ENCODE results near the gene TSN.

TSN gene

DNA sequence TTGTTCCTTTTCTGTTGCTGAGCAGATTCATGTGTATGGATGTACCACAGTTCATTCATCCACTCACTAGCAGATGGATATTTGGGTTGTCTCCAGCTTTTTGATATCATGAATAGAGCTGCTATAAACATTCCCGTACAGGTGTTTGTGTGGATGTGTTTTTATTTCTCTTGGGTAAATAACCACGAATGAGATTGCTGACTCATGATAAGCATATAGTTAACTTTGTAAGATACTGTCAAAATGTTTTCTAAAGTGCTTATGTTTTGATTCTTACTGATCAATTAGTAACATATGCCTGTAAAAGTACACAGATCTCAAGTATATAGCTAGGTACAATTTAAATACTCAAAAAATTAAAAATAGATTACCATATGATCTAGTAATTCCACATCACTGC lies 27.7 kb downstream of the TSN start:
- no peak overlapping the region for H3K4me3 ChIP-seq (ENCODE audit: low read depth, low read length)
- TF ChIP-seq, protein P1, sequence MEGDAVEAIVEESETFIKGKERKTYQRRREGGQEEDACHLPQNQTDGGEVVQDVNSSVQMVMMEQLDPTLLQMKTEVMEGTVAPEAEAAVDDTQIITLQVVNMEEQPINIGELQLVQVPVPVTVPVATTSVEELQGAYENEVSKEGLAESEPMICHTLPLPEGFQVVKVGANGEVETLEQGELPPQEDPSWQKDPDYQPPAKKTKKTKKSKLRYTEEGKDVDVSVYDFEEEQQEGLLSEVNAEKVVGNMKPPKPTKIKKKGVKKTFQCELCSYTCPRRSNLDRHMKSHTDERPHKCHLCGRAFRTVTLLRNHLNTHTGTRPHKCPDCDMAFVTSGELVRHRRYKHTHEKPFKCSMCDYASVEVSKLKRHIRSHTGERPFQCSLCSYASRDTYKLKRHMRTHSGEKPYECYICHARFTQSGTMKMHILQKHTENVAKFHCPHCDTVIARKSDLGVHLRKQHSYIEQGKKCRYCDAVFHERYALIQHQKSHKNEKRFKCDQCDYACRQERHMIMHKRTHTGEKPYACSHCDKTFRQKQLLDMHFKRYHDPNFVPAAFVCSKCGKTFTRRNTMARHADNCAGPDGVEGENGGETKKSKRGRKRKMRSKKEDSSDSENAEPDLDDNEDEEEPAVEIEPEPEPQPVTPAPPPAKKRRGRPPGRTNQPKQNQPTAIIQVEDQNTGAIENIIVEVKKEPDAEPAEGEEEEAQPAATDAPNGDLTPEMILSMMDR (IDR thresholded peaks at IDR 0.05; ENCODE audit: insufficient read depth, low read depth, low read length, missing control alignments) = no peak
- no peak for DNase-seq (ENCODE audit: low read depth)

DNA sequence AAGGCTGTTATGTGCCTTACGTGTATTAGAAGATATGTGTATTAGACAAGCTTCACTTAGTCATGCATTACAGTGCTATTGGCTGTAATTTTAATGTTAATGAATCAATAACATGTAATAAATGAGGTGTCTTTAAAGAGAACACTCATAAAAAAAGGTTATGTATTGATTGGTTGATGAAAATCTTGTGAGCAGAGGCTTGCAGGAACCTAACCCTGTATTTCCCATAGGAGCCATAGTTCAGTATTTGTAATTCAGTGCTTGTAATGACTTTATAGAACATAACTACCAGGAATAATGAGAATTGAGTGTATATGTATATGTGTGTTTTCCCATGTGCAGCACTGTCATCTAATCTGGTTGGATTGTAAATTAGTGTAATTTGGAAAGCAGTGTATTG lies 33.2 kb downstream of the TSN start:
- no peak for DNase-seq (ENCODE audit: low read depth)
- no peak overlapping the region for H3K4me3 ChIP-seq (ENCODE audit: low read depth, low read length)
- TF ChIP-seq, protein P1 (IDR thresholded peaks at IDR 0.05; ENCODE audit: insufficient read depth, low read depth, low read length, missing control alignments) = no peak

DNA sequence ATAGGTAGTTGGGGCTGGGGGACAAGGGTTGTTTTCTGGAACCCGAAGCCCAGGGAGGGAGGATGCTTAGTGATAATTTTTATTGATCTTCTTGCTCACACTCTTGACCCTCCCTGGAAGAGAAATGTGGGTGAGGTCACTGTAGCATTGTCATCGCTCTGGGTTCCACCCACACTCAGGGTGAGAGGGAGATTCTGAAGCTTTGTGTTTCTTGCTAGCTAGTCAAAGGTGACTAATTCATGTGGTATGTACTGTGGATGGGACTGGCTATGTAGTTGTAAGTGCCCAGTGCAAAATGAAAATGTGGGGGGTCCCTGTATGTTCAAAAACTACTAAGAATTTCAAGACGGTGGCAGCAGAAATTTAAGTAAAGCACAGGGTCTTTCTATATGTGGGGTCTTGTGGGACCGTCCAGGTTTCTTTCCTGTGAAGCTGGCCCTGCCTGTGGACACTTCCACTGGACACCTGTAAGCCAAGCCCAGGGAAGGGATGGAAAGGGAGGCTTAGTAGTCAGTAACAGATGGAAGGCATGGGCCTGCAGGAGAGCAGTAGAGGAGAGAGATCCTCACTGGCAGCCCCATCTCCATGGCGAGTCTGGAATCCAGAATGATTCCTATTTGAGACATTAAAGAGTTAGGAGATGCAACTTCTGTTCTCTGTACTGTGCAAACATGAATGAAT lies 35.0 kb downstream of the TSN start:
- no peak for DNase-seq (ENCODE audit: low read depth)
- H3K4me3 ChIP-seq (ENCODE audit: low read depth, low read length) = no peak overlapping the region
- TF ChIP-seq, protein P1 (IDR thresholded peaks at IDR 0.05; ENCODE audit: insufficient read depth, low read depth, low read length, missing control alignments) = no peak

DNA sequence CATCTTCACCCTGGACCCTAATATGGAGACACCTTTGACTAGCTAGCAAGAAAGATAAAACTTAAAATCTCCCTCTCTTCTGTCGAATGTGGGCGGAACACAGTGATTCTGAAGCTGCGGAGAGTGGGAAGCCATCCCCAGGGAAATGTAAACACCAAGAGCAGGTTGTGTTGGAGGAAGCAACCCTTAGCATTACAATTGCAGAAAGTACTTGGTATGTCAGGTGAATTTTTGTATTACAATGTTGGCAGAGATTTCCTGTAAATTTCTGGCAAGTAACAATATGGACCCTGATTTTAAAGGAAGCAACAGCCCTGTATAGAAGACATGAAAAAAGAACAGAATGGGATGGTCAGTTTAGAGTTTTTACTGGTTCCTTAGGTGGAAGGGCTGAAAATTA lies 35.8 kb downstream of the TSN start:
- TF ChIP-seq, protein P1 (IDR thresholded peaks at IDR 0.05; ENCODE audit: insufficient read depth, low read depth, low read length, missing control alignments) = no peak
- DNase-seq (ENCODE audit: low read depth) = no peak
- H3K4me3 ChIP-seq (ENCODE audit: low read depth, low read length) = no peak overlapping the region

DNA sequence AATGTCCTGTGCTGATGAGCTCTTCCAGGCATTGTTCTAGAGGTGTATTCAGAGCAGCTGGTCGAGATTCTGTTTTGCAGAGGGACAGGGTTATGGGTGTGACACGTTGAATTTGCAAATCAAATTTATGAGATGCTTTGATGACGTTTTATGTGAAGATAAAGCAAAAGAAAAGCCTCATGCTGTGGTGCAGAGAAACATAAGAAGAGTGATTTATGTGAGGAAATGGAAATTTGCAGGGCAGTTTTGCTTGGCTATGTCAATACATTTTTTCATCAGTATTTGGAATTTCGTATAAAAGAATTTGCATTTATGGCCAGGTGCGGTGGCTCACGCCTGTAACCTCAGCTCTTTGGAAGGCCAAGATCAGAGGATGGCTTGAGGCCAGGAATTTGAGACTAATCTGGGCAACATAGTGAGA lies 36.4 kb downstream of the TSN start:
- TF ChIP-seq, protein P1 (IDR thresholded peaks at IDR 0.05; ENCODE audit: insufficient read depth, low read depth, low read length, missing control alignments) = no peak
- DNase-seq (ENCODE audit: low read depth) = no peak
- H3K4me3 ChIP-seq (ENCODE audit: low read depth, low read length) = no peak overlapping the region

DNA sequence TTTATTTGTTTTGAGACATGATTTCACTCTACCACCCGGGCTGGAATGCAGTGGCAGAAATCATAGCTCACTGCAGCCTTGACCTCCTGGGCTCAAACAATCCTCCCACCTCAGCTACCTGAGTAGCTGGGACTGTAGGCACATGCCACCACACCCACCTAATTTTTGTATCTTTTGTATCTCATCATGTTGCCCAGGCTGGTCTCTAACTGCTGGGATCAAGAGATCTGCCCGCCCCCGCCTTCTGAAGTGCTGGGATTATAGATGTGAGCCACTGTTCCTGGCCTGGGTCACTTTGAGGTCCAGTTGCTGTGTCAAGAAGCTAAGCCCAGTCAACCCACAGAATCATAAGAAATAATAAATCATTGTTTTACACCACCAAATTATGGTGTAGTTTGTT lies 38.4 kb downstream of the TSN start:
- TF ChIP-seq, protein P1 (IDR thresholded peaks at IDR 0.05; ENCODE audit: insufficient read depth, low read depth, low read length, missing control alignments) = no peak
- no peak for DNase-seq (ENCODE audit: low read depth)
- H3K4me3 ChIP-seq (ENCODE audit: low read depth, low read length) = no peak overlapping the region

DNA sequence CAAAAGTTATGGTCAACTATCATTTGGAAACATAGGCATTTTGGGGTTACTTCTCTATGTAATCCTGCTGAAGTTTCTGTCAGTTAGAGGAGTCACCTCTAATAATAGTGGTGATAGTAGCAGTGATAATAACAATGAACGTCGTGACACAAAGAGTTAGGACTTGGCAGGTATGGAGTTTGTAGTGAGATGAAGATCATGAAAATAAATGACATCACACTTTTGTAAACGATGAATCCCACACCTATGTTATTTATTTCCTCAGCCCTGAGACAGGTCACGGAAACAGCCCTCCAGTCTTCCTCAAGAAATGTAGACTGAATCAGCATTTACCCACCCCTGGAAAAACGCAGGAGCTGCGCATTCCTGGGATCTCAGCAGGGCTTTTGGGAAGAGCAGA lies 38.8 kb downstream of the TSN start:
- no peak overlapping the region for H3K4me3 ChIP-seq (ENCODE audit: low read depth, low read length)
- no peak for DNase-seq (ENCODE audit: low read depth)
- TF ChIP-seq, protein P1 (IDR thresholded peaks at IDR 0.05; ENCODE audit: insufficient read depth, low read depth, low read length, missing control alignments) = no peak
